HG03575 (cell line): ENCODE results near the gene AKAP7.

ENCODE experiments used
- ATAC-seq: cut with Tn5 transposase; IDR thresholded peaks from one replicate; pipeline ENCODE4 v1.9.1; 2021; ENCODE audit not compliant: unreplicated experiment, insufficient number of reproducible peaks, low FRiP score; ENCODE audit errors: extremely low read depth

AKAP7 gene

DNA sequence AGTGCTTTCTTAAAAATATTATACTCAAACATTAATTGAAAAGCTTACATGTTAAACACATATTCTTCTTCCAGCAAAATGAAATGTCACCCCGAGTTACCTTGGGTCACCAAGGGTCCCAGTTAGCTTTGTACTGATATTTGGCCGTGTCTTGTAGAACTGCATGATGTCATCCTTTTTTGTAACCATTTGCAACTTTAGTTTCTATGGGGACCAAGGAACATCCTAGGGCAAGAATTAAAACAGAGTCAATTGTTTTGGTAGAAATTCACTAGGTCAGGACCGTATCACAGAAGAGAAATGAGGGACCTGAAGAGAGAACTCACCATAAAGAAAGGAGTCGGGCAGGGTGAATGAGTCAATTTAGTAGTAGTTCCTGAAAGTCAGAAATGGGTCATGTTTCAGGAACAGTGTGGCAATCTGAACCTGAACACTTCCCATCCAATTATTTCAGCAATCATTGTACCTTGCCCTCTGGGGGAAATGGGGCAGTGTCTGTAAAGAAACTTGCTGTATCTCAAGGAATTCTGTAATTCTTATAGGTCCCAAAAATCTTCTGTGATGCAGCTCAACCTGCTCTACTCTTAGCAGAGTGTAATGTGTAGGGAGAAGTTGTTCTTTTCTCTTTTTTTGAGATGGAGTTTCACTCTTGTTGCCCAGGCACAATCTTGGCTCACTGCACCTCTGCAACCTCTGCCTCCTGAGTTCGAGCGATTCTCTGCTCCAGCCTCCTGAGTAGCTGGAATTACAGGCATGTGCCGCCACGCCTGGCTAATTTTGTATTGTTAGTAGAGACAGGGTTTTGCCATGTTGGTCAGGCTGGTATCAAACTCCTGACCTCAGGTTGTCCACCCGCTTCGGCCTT is 5.3 kb upstream of the AKAP7 start:
- no peak for ATAC-seq

- no peak for ATAC-seq
Observed at GRCh38 chr6:131130554-131130940, 4.7 kb upstream of the AKAP7 start.

- ATAC-seq: no peak
Observed at GRCh38 chr6:131132360-131132759, 2.9 kb upstream of the AKAP7 start.

DNA sequence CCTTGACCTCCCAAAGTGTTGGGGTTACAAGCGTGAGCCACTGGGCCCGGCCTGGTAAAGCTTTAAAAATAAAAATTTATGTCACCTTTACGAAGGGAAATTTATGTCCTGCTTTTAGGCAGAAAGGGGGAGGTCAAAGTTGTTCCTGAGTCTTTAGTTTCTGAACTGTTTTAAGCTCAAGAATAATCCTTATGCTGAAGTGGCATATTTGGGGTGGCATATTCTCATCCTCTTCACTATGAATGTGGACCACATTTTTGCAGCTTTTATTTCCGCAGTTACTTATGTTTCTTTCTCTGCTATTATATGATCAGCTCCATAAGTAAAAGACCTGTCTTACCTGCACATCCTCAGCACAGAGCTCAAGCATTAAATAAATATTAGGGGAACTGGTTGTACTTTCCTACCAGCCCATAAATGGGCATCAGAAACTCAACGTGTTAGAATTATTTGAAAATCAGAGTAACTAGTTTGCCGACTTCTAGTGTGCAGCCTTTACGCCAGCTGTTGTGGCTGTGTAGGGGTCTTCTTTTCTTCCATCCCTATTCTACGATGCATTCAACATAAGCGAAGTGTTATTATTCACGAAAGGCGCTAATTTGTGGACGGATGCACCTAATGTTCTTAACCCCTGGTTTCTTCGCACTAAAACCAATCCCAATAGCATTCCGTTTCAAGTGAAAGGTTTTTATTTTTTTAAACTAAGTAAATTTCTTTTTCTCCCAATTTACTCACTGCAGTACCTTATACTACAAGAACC is 867 bp upstream of the AKAP7 start:
- ATAC-seq: no peak

DNA sequence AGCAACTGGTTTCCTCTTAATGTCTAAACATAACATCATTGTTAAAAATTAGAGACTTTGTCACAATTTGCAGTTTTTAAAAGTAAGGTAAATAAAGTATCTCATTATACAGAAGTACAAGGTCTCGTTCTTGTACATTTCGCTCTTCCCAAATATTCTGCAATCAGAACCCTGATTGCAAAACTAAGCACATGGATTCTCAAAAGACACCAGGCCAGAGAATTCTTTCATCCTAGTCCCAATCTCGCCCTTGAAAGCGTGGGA is 355 bp upstream of the AKAP7 start:
- ATAC-seq: no peak

- no peak for ATAC-seq
Observed at GRCh38 chr6:131136021-131136786, 937 bp downstream of the AKAP7 start.

- ATAC-seq: no peak
Observed at GRCh38 chr6:131139599-131139998, 4.3 kb downstream of the AKAP7 start.

- ATAC-seq: no peak
Observed at GRCh38 chr6:131143319-131143718, 8.1 kb downstream of the AKAP7 start.

DNA sequence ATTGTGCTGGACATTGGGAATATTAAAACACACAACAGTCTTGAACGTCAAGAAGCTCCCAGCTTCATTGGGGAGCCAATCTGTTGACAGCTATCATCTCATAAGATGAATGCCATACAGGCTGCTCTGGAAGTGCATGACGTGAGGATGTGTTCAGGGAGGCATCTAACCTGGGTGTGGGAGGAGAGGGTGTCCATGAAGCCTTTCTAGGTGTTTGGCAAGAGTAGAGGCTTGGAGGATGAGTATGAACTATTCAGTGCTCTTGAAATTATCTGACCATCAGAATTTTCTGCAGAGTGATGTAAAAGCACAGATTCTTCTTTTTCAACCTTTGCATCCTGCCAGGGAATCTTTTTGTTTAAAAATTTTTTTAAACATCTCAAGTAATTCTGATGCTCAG is 11.6 kb downstream of the AKAP7 start:
- no peak for ATAC-seq

- ATAC-seq: no peak
Observed at GRCh38 chr6:131156411-131156810, 21.1 kb downstream of the AKAP7 start.

GRCh38 chr6:131159578-131159977 is 24.3 kb downstream of the AKAP7 start:
- ATAC-seq: no peak

DNA sequence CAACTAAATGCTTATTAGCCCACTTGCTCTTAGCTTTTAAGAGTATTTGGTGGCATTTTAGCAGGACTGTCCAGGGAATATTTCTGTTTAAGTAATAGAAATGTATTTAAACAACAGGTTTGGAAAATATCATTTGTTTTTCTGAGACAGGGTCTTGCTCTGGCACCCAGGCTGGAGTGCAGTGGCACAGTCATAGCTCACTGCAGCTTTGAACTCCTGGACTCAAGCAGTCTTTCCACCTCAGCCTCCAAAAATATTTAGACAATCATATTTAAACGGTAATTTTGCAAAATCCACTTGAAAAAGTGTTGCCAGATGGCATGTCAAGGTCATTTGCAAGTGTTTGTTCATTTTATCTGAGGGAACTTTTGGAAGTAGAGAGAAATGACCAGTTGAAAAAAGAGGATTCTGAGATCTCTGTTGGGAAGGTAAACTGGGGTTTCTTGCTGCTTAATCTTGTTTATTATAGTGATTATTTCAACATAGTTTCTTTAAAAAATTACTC is 25.0 kb downstream of the AKAP7 start:
- ATAC-seq: no peak

GRCh38 chr6:131161987-131162386 is 26.7 kb downstream of the AKAP7 start:
- ATAC-seq: no peak

DNA sequence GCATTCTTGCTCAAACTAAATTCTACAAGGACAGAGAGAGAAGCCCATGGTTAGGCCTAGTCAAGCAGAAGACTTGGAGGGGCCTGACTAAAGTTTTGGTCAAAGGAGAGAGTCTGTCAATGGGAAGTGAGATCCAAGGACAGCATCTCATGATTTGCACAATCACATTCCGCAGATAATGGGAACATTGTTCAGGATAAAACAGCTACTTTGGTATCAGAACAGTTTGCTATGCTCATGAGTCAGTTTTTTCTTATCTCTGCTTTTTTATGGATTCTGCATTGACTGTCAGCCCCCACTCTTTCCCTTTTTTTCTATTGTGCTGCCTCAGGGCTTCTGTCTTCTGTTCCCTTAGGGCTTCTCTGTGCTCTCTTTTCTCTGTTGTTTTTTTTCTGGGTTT is 28.6 kb downstream of the AKAP7 start:
- ATAC-seq: no peak

GRCh38 chr6:131164506-131164905 is 29.2 kb downstream of the AKAP7 start:
- no peak for ATAC-seq

GRCh38 chr6:131167773-131168172 is 32.5 kb downstream of the AKAP7 start:
- ATAC-seq: no peak

GRCh38 chr6:131169613-131170012 is 34.3 kb downstream of the AKAP7 start:
- no peak for ATAC-seq

- no peak for ATAC-seq
Observed at GRCh38 chr6:131172222-131172621, 37.0 kb downstream of the AKAP7 start.

DNA sequence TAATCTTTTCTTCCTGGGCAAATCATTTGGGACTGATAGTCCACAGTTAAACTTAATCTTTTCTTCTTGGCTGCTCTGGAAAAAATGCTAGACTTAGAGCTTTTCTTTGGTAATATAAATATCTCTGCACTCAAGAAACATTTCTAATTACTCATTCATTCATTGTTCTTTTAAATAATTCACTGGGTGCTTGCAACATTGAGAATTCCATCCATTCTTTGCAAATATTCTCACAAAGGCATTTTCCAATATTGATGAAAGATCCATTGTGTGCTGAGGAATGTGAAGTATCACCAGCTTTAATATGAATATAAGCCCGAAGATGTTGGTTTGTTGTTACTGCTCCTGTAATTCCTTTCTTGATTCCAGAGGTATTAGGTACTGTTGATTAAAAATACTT is 38.4 kb downstream of the AKAP7 start:
- no peak for ATAC-seq

GRCh38 chr6:131175564-131175963 is 40.3 kb downstream of the AKAP7 start:
- ATAC-seq: no peak
